HCT116 (cell line): ENCODE results near the gene HOXD1. TPM values are rescaled to one million over a fixed set of nuclear protein-coding genes. Genes with fewer than 3 reads are reported as not detected.

Experiments
- ATAC-seq: fragments of 200-7000 bp; cut with Tn5 transposase; 2 replicates; pipeline ENCODE4 v1.9.1; 2020; ENCODE audit warnings: mild to moderate bottlenecking, moderate library complexity
- BruUV-seq: library from RNA; stranded (reverse); fragments of 400-500 nt; replicated peaks from 2 replicates; lab custom pipeline; 2021; lab: Mats Ljungman, UMichigan
- CTCF ChIA-PET: fragments of 300-600 bp; sonication (Branson Sonifier 250); formaldehyde crosslinking; loops from one replicate; lab custom pipeline; 2021; ENCODE audit warnings: antibody characterized with exemption; lab: Charles Lee
- POLR2A ChIA-PET: fragments of 300-600, 350-600 bp; sonication (Branson Sonifier 250); formaldehyde crosslinking; loops from one replicate; lab custom pipeline; 2021; ENCODE audit warnings: antibody characterized with exemption; lab: Charles Lee
- RAD21 ChIA-PET, 2 experiments: fragments of 300-600 bp; sonication (Branson Sonifier 250); formaldehyde crosslinking; loops; one replicate each; lab custom pipeline; 2023; ENCODE audit warnings: low total read pairs in 2 of 2; ENCODE audit not compliant: uncharacterized antibody in 2 of 2, unreplicated experiment in 2 of 2, low non-redundant PET in 1 of 2; lab: Charles Lee
- DNase-seq: peaks from one replicate; pipeline ENCODE4 v3.0.0-alpha.2; 2010; ENCODE audit warnings: low read depth, low spot score
- H2AFZ ChIP-seq: fragments of 200-600 bp; shearing (Covaris generic), sonication (generic); 2 replicates; pipeline ENCODE4 v1.6.1; 2017; ENCODE audit warnings: low read depth, mixed run types, mixed read lengths, antibody characterized with exemption, low read length; ENCODE audit not compliant: poor library complexity, severe bottlenecking
- H3K27ac ChIP-seq: 2 replicates; pipeline ENCODE4 v1.5.1; 2012; ENCODE audit warnings: low read depth, low read length
- H3K27me3 ChIP-seq: fragments of 200-600 bp; sonication (generic); 2 replicates; pipeline ENCODE4 v1.6.1; 2016; ENCODE audit warnings: mixed run types, low read length, mixed read lengths; ENCODE audit not compliant: insufficient read depth
- H3K36me3 ChIP-seq, 2 experiments: fragments of 200-500 bp in 1 of 2; fragments of 200-600 bp in 1 of 2; sonication (Bioruptor generic) in 1 of 2; sonication (generic) in 1 of 2; 2 replicates each; pipeline versions ENCODE4 v1.5.1 to v1.6.1; 2014 to 2016; ENCODE audit warnings: low read length in 2 of 2, inconsistent platforms in 1 of 2, mixed read lengths in 1 of 2, mixed run types in 1 of 2; ENCODE audit not compliant: insufficient read depth in 2 of 2, control insufficient read depth in 1 of 2
- H3K4me1 ChIP-seq, 2 experiments: fragments of 200-600 bp in 1 of 2; sonication (generic) in 1 of 2; 2 replicates each; pipeline versions ENCODE4 v1.5.1 to v1.6.1; 2012 to 2017; ENCODE audit warnings: low read length in 2 of 2, inconsistent platforms in 1 of 2, mild to moderate bottlenecking in 1 of 2, mixed read lengths in 1 of 2, mixed run types in 1 of 2, moderate library complexity in 1 of 2; ENCODE audit not compliant: insufficient read depth in 2 of 2, control insufficient read depth in 1 of 2
- H3K4me2 ChIP-seq: fragments of 200-600 bp; sonication (generic); 2 replicates; pipeline ENCODE4 v1.6.1; 2017; ENCODE audit warnings: mixed run types, low read length, mixed read lengths
- H3K4me3 ChIP-seq, 2 experiments: fragments of 200-600 bp in 1 of 2; sonication (generic) in 1 of 2; replicated peaks in 1 of 2; 2 replicates each; pipeline ENCODE4 v1.5.1; 2011 to 2016; ENCODE audit warnings: low read length in 2 of 2, control low read depth in 1 of 2, low read depth in 1 of 2, mild to moderate bottlenecking in 1 of 2, mixed read lengths in 1 of 2, mixed run types in 1 of 2
- H3K79me2 ChIP-seq: fragments of 200-600 bp; sonication (generic); 2 replicates; pipeline ENCODE4 v1.6.1; 2017; ENCODE audit warnings: mild to moderate bottlenecking, mixed run types, low read length, moderate library complexity, mixed read lengths; ENCODE audit not compliant: insufficient read depth
- H3K9ac ChIP-seq: fragments of 200-600 bp; sonication (generic); 2 replicates; pipeline ENCODE4 v1.6.1; 2016; ENCODE audit warnings: low read length, mixed read lengths
- H3K9me2 ChIP-seq: fragments of 200-600 bp; sonication (generic), shearing (Covaris generic); 2 replicates; pipeline ENCODE4 v1.6.1; 2017; ENCODE audit warnings: mixed run types, mild to moderate bottlenecking, moderate library complexity; ENCODE audit not compliant: insufficient read depth
- H3K9me3 ChIP-seq, 2 experiments: fragments of 200-500 bp in 1 of 2; fragments of 200-600 bp in 1 of 2; sonication (Bioruptor generic) in 1 of 2; sonication (generic) in 1 of 2; 2 replicates each; pipeline ENCODE4 v1.6.1; 2014 to 2017; ENCODE audit warnings: low read length in 2 of 2, mixed read lengths in 2 of 2, inconsistent platforms in 1 of 2, low read depth in 1 of 2, mild to moderate bottlenecking in 1 of 2, mixed run types in 1 of 2, moderate library complexity in 1 of 2; ENCODE audit not compliant: control insufficient read depth in 1 of 2, insufficient read depth in 1 of 2
- H4K20me1 ChIP-seq: fragments of 200-600 bp; sonication (generic), shearing (Covaris generic); 2 replicates; pipeline ENCODE4 v1.6.1; 2017; ENCODE audit warnings: mixed run types, mild to moderate bottlenecking, moderate library complexity; ENCODE audit not compliant: insufficient read depth
- CBX3 ChIP-seq: IDR thresholded peaks from 2 replicates; pipeline ENCODE4 v1.6.1; 2012; ENCODE audit warnings: low read depth
- CTCF ChIP-seq, 3 experiments: fragments of 200-600 bp in 1 of 3; sonication (generic) in 1 of 3; IDR thresholded peaks in 2 of 3; conservative IDR thresholded peaks in 1 of 3; 2 replicates each; pipeline ENCODE4 v1.5.1; 2012 to 2017; ENCODE audit warnings: low read depth in 2 of 3, low read length in 2 of 3, antibody characterized with exemption in 1 of 3, borderline replicate concordance in 1 of 3, control low read depth in 1 of 3, mild to moderate bottlenecking in 1 of 3, mixed read lengths in 1 of 3, mixed run types in 1 of 3, moderate library complexity in 1 of 3; ENCODE audit not compliant: insufficient read depth in 1 of 3
- EGR1 ChIP-seq: IDR thresholded peaks from 2 replicates; pipeline ENCODE4 v1.6.1; 2012; ENCODE audit warnings: low read depth
- ELF1 ChIP-seq: IDR thresholded peaks from 2 replicates; pipeline ENCODE4 v1.6.1; 2012; ENCODE audit warnings: low read depth, borderline replicate concordance
- EZH2 ChIP-seq: fragments of 200-600 bp; sonication (generic); IDR thresholded peaks from 2 replicates; pipeline ENCODE4 v1.6.1; 2017; ENCODE audit warnings: antibody characterized with exemption, mixed run types
- EZH2phosphoT487 ChIP-seq: fragments of 200-600 bp; IDR thresholded peaks from 2 replicates; pipeline ENCODE4 v1.6.1; 2018; ENCODE audit warnings: antibody characterized with exemption, borderline replicate concordance
- MAX ChIP-seq: IDR thresholded peaks from 2 replicates; pipeline ENCODE4 v1.6.1; 2012
- POLR2A ChIP-seq: IDR thresholded peaks from 2 replicates; pipeline ENCODE4 v1.7.0; 2011; ENCODE audit warnings: borderline replicate concordance; ENCODE audit not compliant: insufficient read depth, insufficient read length; ENCODE audit errors: extremely low read depth
- POLR2AphosphoS5 ChIP-seq: IDR thresholded peaks from 2 replicates; pipeline ENCODE4 v1.6.1; 2011; ENCODE audit warnings: mild to moderate bottlenecking, low read depth, low read length, moderate library complexity
- RAD21 ChIP-seq: IDR thresholded peaks from 2 replicates; pipeline ENCODE4 v1.6.1; 2012; ENCODE audit warnings: low read depth, mild to moderate bottlenecking
- REST ChIP-seq: IDR thresholded peaks from 2 replicates; pipeline ENCODE4 v1.6.1; 2012; ENCODE audit warnings: low read depth
- SIN3A ChIP-seq: IDR thresholded peaks from 2 replicates; pipeline ENCODE4 v1.6.1; 2012; ENCODE audit warnings: low read depth
- SP1 ChIP-seq: IDR thresholded peaks from 2 replicates; pipeline ENCODE4 v1.6.1; 2012; ENCODE audit warnings: low read depth
- SRF ChIP-seq: IDR thresholded peaks from 2 replicates; pipeline ENCODE4 v1.6.1; 2012; ENCODE audit warnings: low read depth
- ZFX ChIP-seq: fragments of 450-650 bp; IDR thresholded peaks from 2 replicates; pipeline ENCODE4 v1.6.1; 2017
- ZNF274 ChIP-seq: fragments of 200-500 bp; sonication (Bioruptor generic); IDR thresholded peaks from 2 replicates; pipeline ENCODE4 v1.6.1; 2014; ENCODE audit warnings: mild to moderate bottlenecking, low read depth, low read length, inconsistent platforms
- intact Hi-C: fragments of 100-400 bp; cut with micrococcal nuclease; formaldehyde crosslinking; loops from 2 replicates; pipeline ENCODE4 v1.10.0; 2022
- total RNA-seq: library from RNA; stranded (reverse); gene quantifications from one replicate; pipeline ENCODE4 v1.2.1, GENCODE V29; 2021; ENCODE audit not compliant: unreplicated experiment

HOXD1 gene
- total RNA-seq, 1 experiment from 2014 or later = not detected

- ChIA-PET CTCF (no interaction called here), POLR2A (no interaction called here), RAD21 (no interaction called here)
- Histone ChIP-seq H3K4me1 (no peaks in the 10 kb centered on the region), H3K27me3 (no peaks in the 10 kb centered on the region), H2AFZ (no peak overlapping the region), H3K27ac (no peak overlapping the region), H3K4me2 (no peak overlapping the region), H3K9me2 (no peaks in the 10 kb centered on the region), H3K36me3 (no peaks in the 10 kb centered on the region), H3K4me3 (no peak overlapping the region), H3K9ac (no peak overlapping the region), H4K20me1 (no peaks in the 10 kb centered on the region), H3K9me3 (no peaks in the 10 kb centered on the region), H3K79me2 (no peaks in the 10 kb centered on the region)
- no peak for ATAC-seq
- no peak for DNase-seq
- BruUV-seq = no TSS peak
- TF ChIP-seq CBX3 (no peak), EZH2phosphoT487 (no peak), ZNF274 (no peak), SRF (no peak), SP1 (no peak), POLR2A (no peak), ZFX (no peak), MAX (no peak), ELF1 (no peak), RAD21 (no peak), POLR2AphosphoS5 (no peak), EGR1 (no peak), SIN3A (no peak), REST (no peak), CTCF (IDR thresholded peaks at IDR 0.05 in 2 of 3, conservative IDR thresholded peaks at IDR 0.05 in 1 of 3; ENCODE audit: borderline replicate concordance in 1 of 3, insufficient read depth in 1 of 3, low read depth in 2 of 3, low read length in 2 of 3) (no peak), EZH2 (no peak)
- intact Hi-C loops = no loop called here
These were observed 17.7 kb upstream of the HOXD1 start for GRCh38 chr2:176170602-176171305.
